GM12865 (cell line): ENCODE measurements around the gene USP35.
"Not testable (repeated sequence)": the region's sequence is repeated elsewhere in the genome, so short reads cannot be mapped to it uniquely, and the experiment has no call there.

Experiments used
- DNase-seq: peaks from one replicate; pipeline ENCODE4 v3.0.0; 2010; ENCODE audit warnings: low read depth
- H3K4me3 ChIP-seq: 2 replicates; pipeline ENCODE4 v1.5.1; 2011; ENCODE audit warnings: mild to moderate bottlenecking, low read depth, low read length, control low read depth
- TF ChIP-seq, protein P1 (sequence below): IDR thresholded peaks from 2 replicates; pipeline ENCODE4 v1.5.1; 2011; ENCODE audit warnings: low read length, control low read depth, low read depth, inconsistent platforms; ENCODE audit not compliant: insufficient read depth; ENCODE audit errors: missing control alignments

USP35 gene

DNA sequence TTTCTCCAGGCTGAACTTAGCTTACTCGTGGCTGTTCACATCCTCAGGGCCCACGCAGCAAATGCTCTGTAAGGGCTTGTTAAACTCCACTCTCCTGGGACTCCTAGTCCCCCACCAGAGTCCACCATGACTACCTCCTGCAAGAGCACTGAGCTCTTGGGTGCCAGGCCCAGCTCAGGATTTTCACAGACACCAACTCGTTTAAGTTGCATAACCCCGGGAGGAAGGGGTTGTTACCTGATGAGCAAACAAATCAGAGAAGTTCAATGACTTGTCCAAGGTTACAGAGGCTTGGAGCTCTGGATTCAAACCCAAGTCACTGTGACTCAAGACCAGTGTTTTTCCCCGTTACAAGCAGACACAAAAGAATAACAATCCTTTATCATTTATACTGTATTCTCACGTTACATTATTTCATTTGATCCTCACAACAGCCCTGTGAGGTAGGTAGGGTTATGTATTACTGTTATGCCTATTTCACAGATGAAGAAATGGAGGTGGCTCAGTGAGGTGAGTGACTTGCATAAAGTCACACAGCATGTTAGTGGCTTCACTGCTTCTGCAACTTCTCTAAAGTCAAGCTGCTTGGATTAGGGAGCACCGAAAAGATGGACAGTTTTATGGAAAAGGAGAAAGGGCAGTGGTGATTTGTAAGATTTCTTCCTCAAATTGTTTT is 17.7 kb upstream of the USP35 start:
- DNase-seq: no peak
- no peak overlapping the region for H3K4me3 ChIP-seq
- TF ChIP-seq, protein P1, sequence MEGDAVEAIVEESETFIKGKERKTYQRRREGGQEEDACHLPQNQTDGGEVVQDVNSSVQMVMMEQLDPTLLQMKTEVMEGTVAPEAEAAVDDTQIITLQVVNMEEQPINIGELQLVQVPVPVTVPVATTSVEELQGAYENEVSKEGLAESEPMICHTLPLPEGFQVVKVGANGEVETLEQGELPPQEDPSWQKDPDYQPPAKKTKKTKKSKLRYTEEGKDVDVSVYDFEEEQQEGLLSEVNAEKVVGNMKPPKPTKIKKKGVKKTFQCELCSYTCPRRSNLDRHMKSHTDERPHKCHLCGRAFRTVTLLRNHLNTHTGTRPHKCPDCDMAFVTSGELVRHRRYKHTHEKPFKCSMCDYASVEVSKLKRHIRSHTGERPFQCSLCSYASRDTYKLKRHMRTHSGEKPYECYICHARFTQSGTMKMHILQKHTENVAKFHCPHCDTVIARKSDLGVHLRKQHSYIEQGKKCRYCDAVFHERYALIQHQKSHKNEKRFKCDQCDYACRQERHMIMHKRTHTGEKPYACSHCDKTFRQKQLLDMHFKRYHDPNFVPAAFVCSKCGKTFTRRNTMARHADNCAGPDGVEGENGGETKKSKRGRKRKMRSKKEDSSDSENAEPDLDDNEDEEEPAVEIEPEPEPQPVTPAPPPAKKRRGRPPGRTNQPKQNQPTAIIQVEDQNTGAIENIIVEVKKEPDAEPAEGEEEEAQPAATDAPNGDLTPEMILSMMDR: no peak

DNA sequence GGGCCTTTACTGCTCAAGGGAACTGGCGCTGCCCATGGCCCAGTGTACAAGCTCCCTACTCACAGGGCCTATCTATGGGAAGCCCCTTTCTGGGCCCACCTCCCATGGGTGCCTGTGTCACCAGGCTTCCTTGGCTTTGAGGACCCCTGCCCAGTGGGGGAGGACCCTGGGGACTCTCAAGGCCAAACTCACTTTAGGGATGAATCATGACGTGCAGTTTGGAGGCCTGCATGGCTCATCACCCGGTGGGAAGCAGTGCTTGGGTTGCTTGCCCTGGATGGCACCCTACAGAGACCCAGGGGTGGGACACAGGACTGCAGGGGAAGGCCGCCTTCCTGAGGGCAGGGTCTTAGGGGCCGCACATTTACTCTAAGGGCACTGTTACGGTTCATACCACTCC is 16.8 kb upstream of the USP35 start:
- TF ChIP-seq, protein P1: no peak
- no peak overlapping the region for H3K4me3 ChIP-seq
- no peak for DNase-seq

DNA sequence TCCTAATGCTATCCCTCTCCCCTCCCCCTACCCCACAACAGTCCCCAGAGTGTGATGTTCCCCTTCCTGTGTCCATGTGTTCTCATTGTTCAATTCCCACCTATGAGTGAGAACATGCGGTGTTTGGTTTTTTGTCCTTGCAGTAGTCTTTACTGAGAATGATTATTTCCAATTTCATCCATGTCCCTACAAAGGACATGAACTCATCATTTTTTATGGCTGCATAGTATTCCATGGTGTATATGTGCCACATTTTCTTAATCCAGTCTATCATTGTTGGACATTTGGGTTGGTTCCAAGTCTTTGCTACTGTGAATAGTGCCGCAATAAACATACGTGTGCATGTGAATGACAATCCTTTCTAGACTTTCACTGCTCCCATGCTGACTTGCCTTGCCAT is 12.9 kb upstream of the USP35 start:
- not testable (repeated sequence) for H3K4me3 ChIP-seq, DNase-seq

DNA sequence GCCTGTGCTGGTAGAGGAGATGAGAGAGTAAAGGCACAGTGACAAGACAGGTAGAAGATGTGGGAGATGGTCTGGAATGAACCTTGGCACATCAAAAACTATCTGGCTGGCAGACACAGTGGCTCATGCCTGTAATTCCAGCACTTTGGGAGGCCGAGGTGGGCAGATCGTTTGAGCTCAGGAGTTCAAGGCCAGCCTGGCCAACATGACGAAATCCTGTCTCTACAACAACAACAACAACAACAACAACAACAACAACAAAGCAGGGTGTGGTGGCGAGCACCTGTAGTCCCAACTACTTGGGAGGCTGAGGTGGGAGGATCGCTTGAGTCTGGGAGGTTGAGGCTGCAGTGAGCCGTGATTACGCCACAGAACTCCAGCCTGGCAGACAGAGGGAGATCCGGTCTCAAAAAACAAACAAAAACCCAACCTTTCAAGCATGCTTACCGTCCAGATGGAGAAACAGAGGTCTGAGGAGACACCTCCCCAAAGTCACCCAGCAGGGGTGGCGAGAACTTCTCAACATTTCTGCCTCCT is 12.0 kb upstream of the USP35 start:
- no peak overlapping the region for H3K4me3 ChIP-seq
- no peak for DNase-seq
- TF ChIP-seq, protein P1: no peak

DNA sequence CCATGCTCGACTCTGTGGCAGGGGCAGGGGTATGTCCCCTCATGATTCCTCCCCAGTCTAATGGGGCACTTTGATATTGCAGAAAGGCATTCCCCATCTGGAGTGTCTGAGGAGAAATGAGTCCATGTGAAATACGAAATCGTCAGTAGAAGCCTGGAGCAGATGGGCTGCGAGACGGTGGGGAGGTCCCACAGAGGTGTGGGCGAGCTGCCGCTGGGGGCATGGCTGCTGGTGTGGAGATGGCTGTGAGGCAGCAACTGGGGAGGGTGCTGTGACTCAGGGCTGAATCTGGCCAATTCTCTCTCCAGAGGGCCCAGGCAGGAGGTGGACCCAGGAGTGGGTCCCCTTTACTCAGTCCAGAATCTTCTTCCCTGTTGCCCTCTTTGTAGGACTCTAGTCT is 11.5 kb upstream of the USP35 start:
- TF ChIP-seq, protein P1: no peak
- no peak for DNase-seq
- no peak overlapping the region for H3K4me3 ChIP-seq

DNA sequence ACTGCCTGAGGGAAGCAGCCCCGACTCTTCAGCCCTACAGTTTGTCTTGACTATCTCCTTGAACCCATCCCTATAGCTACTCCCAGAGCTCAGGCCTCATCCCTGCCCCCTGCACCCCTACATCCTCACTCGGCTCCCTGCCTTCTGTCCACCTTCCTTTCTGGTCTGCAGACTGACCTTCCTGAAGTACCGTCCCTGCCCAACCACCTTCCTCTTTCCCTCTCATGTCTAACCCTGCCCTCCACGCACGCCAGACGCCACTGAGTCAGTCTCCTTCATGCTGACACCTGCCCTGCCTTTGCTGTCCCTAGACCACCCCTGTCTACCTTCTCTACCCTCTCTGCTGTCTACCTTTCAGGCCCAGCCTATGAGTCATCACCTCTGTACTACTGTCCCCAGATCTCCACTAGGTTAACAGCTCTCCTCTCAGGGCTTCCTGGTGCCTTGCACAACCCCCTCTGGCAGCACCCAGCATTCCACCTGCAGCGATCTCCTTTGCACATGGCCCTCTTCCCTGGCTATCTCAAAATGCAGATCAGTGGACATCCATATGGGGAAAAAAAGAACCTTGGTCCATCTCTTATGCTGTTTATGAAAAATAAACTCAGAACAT is 9.2 kb upstream of the USP35 start:
- no peak for DNase-seq

DNA sequence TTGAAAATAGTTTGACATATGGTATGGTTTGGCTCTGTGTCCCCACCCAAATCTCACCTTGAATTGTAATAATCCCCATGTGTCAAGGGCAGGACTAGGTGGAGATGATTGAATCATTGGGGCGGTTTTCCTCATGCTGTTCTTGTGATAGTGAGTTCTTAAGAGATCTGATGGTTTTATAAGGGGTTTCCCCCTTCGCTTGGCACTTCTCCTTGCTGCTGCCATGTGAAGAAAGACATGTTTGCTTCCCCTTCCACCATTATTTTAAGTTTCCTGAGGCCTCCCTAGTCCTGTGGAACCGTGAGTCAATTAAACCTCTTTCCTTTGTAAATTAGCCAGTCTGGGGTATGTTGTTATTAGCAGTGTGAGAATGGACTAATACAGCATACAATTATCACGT is 8.0 kb upstream of the USP35 start:
- H3K4me3 ChIP-seq: no peak overlapping the region
- no peak for DNase-seq
- TF ChIP-seq, protein P1: no peak

More for the DNA sequence above, 9.2 kb upstream of the USP35 start:
- H3K4me3 ChIP-seq: no peak overlapping the region
- TF ChIP-seq, protein P1: no peak
